ENCODE measurements around the gene RBM48. TPM values are rescaled to one million over a fixed set of nuclear protein-coding genes. Genes with fewer than 3 reads are reported as not detected.

Gene RBM48
- total and polyA plus RNA-seq, 2 of the 13 experiments (the other 11 are each of a cell fraction or from before 2014, with no cell fraction given), result 7.2 to 12.2 TPM

- TF ChIP-seq ZEB1 (IDR thresholded peaks at IDR 0.05; ENCODE audit: insufficient replicate concordance, low read depth) (no peak), GLMP (CRISPR knock-in tag; IDR thresholded peaks at IDR 0.05; ENCODE audit: borderline replicate concordance) (no peak), CHD4 (IDR thresholded peaks at IDR 0.05; ENCODE audit: borderline replicate concordance, low read length) (no peak), CHD2 (IDR thresholded peaks at IDR 0.05; ENCODE audit: low read depth, low read length) (no peak), SAP130 (CRISPR knock-in tag; IDR thresholded peaks at IDR 0.05; ENCODE audit: low read depth) (no peak)
Measured at GRCh38 chr7:92560602-92561001, 32.0 kb downstream of the RBM48 start (continued).

- FAIRE-seq, result no peak
- no peak overlapping the region for H3K27ac ChIP-seq (ENCODE audit: extremely low read length, insufficient read depth, low read length)
- BruUV-seq (replicated peaks), result no TSS peak
- H3K79me2 ChIP-seq (ENCODE audit: insufficient read depth, low read length), result no peaks in the 10 kb centered on the region
- no peaks in the 10 kb centered on the region for H3K9me3 ChIP-seq (ENCODE audit: low read length)
- H3K9ac ChIP-seq (ENCODE audit: insufficient read depth, low read depth, low read length), result no peak overlapping the region
- no peak overlapping the region for H2AFZ ChIP-seq (ENCODE audit: low read length)
- POLR2A ChIA-PET, result no interaction called here
- H4K20me1 ChIP-seq (ENCODE audit: insufficient read depth, low read length), result no peaks in the 10 kb centered on the region; the same call in 1 of the 2 replicates
- no peaks in the 10 kb centered on the region for H3K4me1 ChIP-seq (ENCODE audit: insufficient read depth, low read length)
- H3K4me2 ChIP-seq (ENCODE audit: low read depth, low read length), result no peak overlapping the region
- H3K27me3 ChIP-seq (ENCODE audit: control insufficient read depth in 1 of 2, insufficient read depth in 2 of 2, low read length in 2 of 2), result no peaks in the 10 kb centered on the region
- DNase-seq (ENCODE audit: low spot score), result no peak
- intact Hi-C loops (cut with micrococcal nuclease; ENCODE audit: unreplicated experiment) (no loop called here), in situ Hi-C loops (cut with HindIII; ENCODE audit: extremely low pct_ligation_motif_present, low pct_unique_long_range_greater_than_20kb) (no loop called here)
- CTCF ChIA-PET (ENCODE audit: low intra/inter-chr PET ratio, low total read pairs), result no interaction called here
- no peak for ATAC-seq
- 98% methylated on average over 2 of the region's 2 CpGs for WGBS (ENCODE audit: low lambda C conversion rate)
- H3K4me3 ChIP-seq (replicated peaks in 1 of 3; ENCODE audit: insufficient read depth in 1 of 3, low read depth in 2 of 3, low read length in 3 of 3), result no peak overlapping the region
- peaks cover 4 to 50% of the 10 kb centered on the region in 2 experiments; a peak in 4 of 5 replicates for H3K36me3 ChIP-seq (replicated peaks in 1 of 2; ENCODE audit: control insufficient read depth in 1 of 2, insufficient read depth in 2 of 2, low read length in 2 of 2)
- TF ChIP-seq ZNF20 (CRISPR knock-in tag; IDR thresholded peaks at IDR 0.05), result no peak
- TF ChIP-seq ATF7-NPFF (CRISPR knock-in tag; IDR thresholded peaks at IDR 0.05; ENCODE audit: low read depth), result no peak
- no peak for TF ChIP-seq HOXA3 (CRISPR knock-in tag; IDR thresholded peaks at IDR 0.05)
- TF ChIP-seq KLF6 (CRISPR knock-in tag; IDR thresholded peaks at IDR 0.05), result no peak
- no peak for TF ChIP-seq TIGD3 (CRISPR knock-in tag; IDR thresholded peaks at IDR 0.05; ENCODE audit: borderline replicate concordance)
- TF ChIP-seq ZNF251 (CRISPR knock-in tag; IDR thresholded peaks at IDR 0.05), result no peak
- no peak for TF ChIP-seq FUBP1 (CRISPR knock-in tag; IDR thresholded peaks at IDR 0.05; ENCODE audit: borderline replicate concordance)
- TF ChIP-seq ETV5 (CRISPR knock-in tag; IDR thresholded peaks at IDR 0.05; ENCODE audit: borderline replicate concordance), result no peak
- no peak for TF ChIP-seq TARDBP (CRISPR knock-in tag; IDR thresholded peaks at IDR 0.05)
- no peak for TF ChIP-seq TFDP2 (CRISPR knock-in tag; IDR thresholded peaks at IDR 0.05)
- no peak for TF ChIP-seq CREB1 (IDR thresholded peaks at IDR 0.05)
- no peak for TF ChIP-seq CREB1 (CRISPR knock-in tag; IDR thresholded peaks at IDR 0.05)
- no peak for TF ChIP-seq MTA1 (CRISPR knock-in tag; IDR thresholded peaks at IDR 0.05; ENCODE audit: borderline replicate concordance)
- no peak for TF ChIP-seq HNF4A (CRISPR knock-in tag; IDR thresholded peaks at IDR 0.05)
- no peak for TF ChIP-seq CC2D1A (CRISPR knock-in tag; IDR thresholded peaks at IDR 0.05)
- TF ChIP-seq ZNF292 (CRISPR knock-in tag; IDR thresholded peaks at IDR 0.05; ENCODE audit: borderline replicate concordance, low read depth), result no peak
Measured at GRCh38 chr7:92563345-92563744, 34.8 kb downstream of the RBM48 start.
